SU-DHL-6 (cell line): ENCODE measurements around the gene TBC1D1.

Source experiments
- CTCF ChIP-seq: fragments of 200-600 bp; sonication (generic); IDR thresholded peaks from one replicate; pipeline ENCODE4 v1.5.1; 2017; ENCODE audit warnings: antibody characterized with exemption, mild to moderate bottlenecking, low read length, moderate library complexity; ENCODE audit not compliant: insufficient read depth, poor library complexity, severe bottlenecking
- EZH2phosphoT487 ChIP-seq: fragments of 200-600 bp; sonication (generic), shearing (Covaris generic); conservative IDR thresholded peaks from 2 replicates; pipeline ENCODE4 v1.6.1; 2018; ENCODE audit warnings: mild to moderate bottlenecking, antibody characterized with exemption, low read length, moderate library complexity, mixed read lengths

DNA sequence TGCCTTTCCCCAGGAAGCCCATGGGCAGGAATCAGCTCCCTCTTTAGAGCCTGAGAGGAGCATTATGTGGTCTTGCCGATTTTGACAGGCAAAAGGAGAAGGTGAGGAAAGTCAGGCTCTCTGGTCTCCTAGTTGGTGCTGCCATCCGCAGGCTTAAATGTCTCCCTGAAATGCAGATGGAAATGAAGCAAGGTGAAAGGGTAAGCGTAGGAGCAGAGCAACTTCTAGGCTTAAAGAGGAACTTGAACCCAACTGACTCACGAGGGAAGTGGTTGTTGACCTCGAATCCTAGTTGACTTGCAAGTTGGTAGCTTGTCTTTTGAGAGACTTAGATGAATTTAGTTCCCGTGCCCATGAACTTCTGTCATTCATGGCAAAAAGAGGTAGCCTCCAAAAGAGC, 275.2 kb downstream of the TBC1D1 start:
- TF ChIP-seq CTCF (no peak), EZH2phosphoT487 (no peak)
